Thyroid gland (tissue), 4 donors: ENCODE results near the gene EVA1C. TPM values are rescaled to one million over a fixed set of nuclear protein-coding genes. Genes with fewer than 3 reads are reported as not detected.

Experiments used
- DNase-seq, 2 donors: peaks; one replicate each; pipeline ENCODE4 v3.0.0-alpha.2; 2019
- H3K27ac ChIP-seq, 3 donors: fragments of 200-600 bp; sonication (generic); 1 replicate in 2 of 3; 2 replicates in 1 of 3; pipeline ENCODE4 v1.5.1; 2016 to 2019; ENCODE audit warnings: mild to moderate bottlenecking in 1 of 3, moderate library complexity in 1 of 3
- H3K27me3 ChIP-seq: fragments of 200-600 bp; sonication (generic); one replicate; pipeline ENCODE4 v1.5.1; 2019
- H3K36me3 ChIP-seq, 2 donors: fragments of 200-600 bp; sonication (generic); one replicate each; pipeline ENCODE4 v1.5.1; 2016 to 2019
- H3K4me1 ChIP-seq, 2 donors: fragments of 200-600 bp; sonication (generic); one replicate each; pipeline ENCODE4 v1.5.1; 2017 to 2019
- H3K4me3 ChIP-seq, 3 donors: fragments of 200-600 bp; sonication (generic); replicated peaks in 1 of 3; 1 replicate in 2 of 3; 2 replicates in 1 of 3; pipeline ENCODE4 v1.5.1; 2016; ENCODE audit warnings: mild to moderate bottlenecking in 1 of 3
- H3K9me3 ChIP-seq: fragments of 200-600 bp; sonication (generic); one replicate; pipeline ENCODE4 v1.5.1; 2017
- POLR2A ChIP-seq, 2 donors: fragments of 450-650 bp; IDR thresholded peaks; one replicate each; pipeline ENCODE4 v1.6.1; 2017; ENCODE audit warnings: antibody characterized with exemption in 2 of 2, mild to moderate bottlenecking in 2 of 2, moderate library complexity in 1 of 2
- WGBS, 2 donors: methylation state at CpG; one replicate each; pipeline ENCODE4 v1.1.5; 2017; 5-methylcytosine and 5-hydroxymethylcytosine counted together
- intact Hi-C: fragments of 100-400 bp; cut with DNase I; formaldehyde crosslinking; loops from one replicate; pipeline ENCODE4 v1.15.1; 2023
- total RNA-seq, 4 donors: library from RNA; depleted of rRNA; stranded (reverse); fragments of >200 nt; gene quantifications; one replicate each; pipeline ENCODE4 v1.2.3, GENCODE V29; 2016
- TF ChIP-seq, protein P1 (sequence below), 6 experiments: fragments of 200-600 bp in 3 of 6; fragments of 450-650 bp in 3 of 6; sonication (generic) in 3 of 6; IDR thresholded peaks; one replicate each; pipeline ENCODE4 v1.5.1; 2016 to 2019; ENCODE audit warnings: antibody characterized with exemption in 6 of 6, mild to moderate bottlenecking in 2 of 6, inconsistent platforms in 1 of 6, moderate library complexity in 1 of 6

The EVA1C gene
- total RNA-seq, 4 donors from 2014 or later, result 25.4 to 44.6 (median 35.2) TPM

DNA sequence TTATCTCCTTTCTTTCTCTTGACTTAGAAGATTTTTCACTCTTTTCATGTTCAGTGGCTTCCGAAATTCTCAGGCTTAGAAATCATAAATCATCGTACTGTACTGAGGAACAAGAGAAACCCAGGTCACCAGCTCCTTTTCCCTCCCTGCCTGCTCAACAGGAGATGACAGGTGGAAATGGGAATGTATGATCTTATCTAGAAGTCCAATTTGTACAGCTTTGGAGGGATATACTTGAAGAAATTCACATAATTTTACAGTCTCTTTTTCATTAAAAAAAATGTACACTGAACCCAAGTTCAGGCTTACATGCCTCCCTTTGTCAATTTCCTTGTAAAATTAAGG lies 11.7 kb downstream of the EVA1C start:
- Histone ChIP-seq H3K27ac (no peak overlapping the region), H3K9me3 (no peaks in the 10 kb centered on the region), H3K36me3 (no peaks in the 10 kb centered on the region), H3K4me1 (peaks cover 5 to 24% of the 10 kb centered on the region in 2 donors), H3K4me3 (no peak overlapping the region), H3K27me3 (no peaks in the 10 kb centered on the region)
- TF ChIP-seq, protein P1, sequence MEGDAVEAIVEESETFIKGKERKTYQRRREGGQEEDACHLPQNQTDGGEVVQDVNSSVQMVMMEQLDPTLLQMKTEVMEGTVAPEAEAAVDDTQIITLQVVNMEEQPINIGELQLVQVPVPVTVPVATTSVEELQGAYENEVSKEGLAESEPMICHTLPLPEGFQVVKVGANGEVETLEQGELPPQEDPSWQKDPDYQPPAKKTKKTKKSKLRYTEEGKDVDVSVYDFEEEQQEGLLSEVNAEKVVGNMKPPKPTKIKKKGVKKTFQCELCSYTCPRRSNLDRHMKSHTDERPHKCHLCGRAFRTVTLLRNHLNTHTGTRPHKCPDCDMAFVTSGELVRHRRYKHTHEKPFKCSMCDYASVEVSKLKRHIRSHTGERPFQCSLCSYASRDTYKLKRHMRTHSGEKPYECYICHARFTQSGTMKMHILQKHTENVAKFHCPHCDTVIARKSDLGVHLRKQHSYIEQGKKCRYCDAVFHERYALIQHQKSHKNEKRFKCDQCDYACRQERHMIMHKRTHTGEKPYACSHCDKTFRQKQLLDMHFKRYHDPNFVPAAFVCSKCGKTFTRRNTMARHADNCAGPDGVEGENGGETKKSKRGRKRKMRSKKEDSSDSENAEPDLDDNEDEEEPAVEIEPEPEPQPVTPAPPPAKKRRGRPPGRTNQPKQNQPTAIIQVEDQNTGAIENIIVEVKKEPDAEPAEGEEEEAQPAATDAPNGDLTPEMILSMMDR (IDR thresholded peaks at IDR 0.05), result no peak
- no peak for TF ChIP-seq POLR2A (IDR thresholded peaks at IDR 0.05)
- DNase-seq, result no peak
- intact Hi-C loops, result no loop called here
- WGBS, 2 donors, result 67 to 96% methylated on average over 2 of the region's 2 CpGs

DNA sequence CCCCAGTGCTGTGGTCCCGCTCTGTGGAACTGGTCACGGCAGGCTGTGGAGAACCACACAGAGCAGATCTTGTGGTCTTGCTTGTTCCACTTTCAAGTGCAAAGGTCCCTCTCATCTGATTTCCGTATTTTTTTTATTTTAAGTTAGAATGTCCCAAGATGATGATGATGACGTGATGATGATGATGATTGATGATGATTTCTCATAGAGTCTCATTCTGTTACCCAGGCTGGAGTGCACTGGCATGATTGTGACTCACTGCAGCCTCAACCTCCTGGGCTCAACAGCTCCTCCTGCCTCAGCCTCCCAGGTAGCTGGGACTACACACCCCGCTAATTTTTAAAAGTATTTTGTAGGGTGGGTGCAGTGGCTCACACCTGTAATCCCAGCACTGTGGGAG lies 12.2 kb downstream of the EVA1C start:
- Histone ChIP-seq H3K9me3 (no peaks in the 10 kb centered on the region), H3K36me3 (no peaks in the 10 kb centered on the region), H3K4me1 (peaks cover 5 to 24% of the 10 kb centered on the region in 2 donors), H3K27me3 (no peaks in the 10 kb centered on the region), H3K27ac (no peak overlapping the region), H3K4me3 (no peak overlapping the region)
- TF ChIP-seq, protein P1 (IDR thresholded peaks at IDR 0.05), result no peak
- TF ChIP-seq POLR2A (IDR thresholded peaks at IDR 0.05), result no peak
- WGBS, 2 donors, result 90 to 94% methylated on average over 5 of the region's 5 CpGs
- intact Hi-C loops, result no loop called here
- DNase-seq, result no peak

DNA sequence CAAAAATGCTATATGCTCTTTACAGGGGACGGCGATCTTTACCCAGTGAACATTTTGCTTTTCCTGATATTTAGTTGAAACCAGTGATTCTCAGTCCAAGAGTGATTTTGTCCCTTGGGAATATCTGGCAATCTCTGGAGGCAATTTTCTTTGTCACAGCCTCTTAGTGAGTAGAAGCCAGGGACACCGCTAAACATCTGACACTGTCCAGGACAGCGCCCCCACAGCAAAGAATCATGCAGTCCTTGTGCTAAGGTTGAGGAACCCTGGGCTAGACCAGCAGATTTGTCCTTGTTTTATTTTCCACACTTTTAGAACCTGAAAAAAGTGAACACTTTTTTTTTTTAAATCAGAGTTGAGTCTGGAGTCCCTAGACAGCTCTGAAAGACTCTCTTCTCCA lies 13.1 kb downstream of the EVA1C start:
- Histone ChIP-seq H3K9me3 (no peaks in the 10 kb centered on the region), H3K27ac (no peak overlapping the region), H3K36me3 (no peaks in the 10 kb centered on the region), H3K27me3 (no peaks in the 10 kb centered on the region), H3K4me1 (peaks cover 5 to 24% of the 10 kb centered on the region in 2 donors), H3K4me3 (no peak overlapping the region)
- 93 to 95% methylated on average over 4 of the region's 4 CpGs for whole genome bisulfite sequencing, 2 donors
- TF ChIP-seq POLR2A (IDR thresholded peaks at IDR 0.05), result no peak
- TF ChIP-seq, protein P1 (IDR thresholded peaks at IDR 0.05), result no peak
- no peak for DNase-seq
- intact Hi-C loops, result no loop called here

DNA sequence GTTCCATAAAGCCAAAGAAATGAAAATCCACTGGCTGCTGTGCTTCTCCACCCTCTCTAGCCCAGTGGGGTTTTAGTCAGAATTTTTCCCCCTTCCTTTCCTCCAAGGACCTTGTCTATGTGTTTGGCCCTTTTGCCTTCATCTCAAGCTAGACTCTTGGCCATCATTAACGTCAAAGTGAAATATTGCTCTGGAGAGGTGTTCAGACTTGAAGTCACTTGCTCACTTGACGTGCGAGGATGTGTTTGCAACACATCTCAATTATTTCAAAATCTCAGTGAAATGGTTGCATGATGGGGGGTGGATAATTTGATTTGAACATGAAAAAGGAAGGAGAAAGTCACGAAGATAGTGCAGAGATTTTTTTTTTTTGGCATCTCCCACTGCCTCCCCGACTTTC lies 13.6 kb downstream of the EVA1C start:
- TF ChIP-seq, protein P1 (IDR thresholded peaks at IDR 0.05), result no peak
- TF ChIP-seq POLR2A (IDR thresholded peaks at IDR 0.05), result no peak
- 91 to 93% methylated on average over 5 of the region's 5 CpGs for WGBS, 2 donors
- intact Hi-C loops, result no loop called here
- Histone ChIP-seq H3K9me3 (no peaks in the 10 kb centered on the region), H3K36me3 (no peaks in the 10 kb centered on the region), H3K4me3 (no peak overlapping the region), H3K27ac (no peak overlapping the region), H3K4me1 (peaks cover 5 to 24% of the 10 kb centered on the region in 2 donors), H3K27me3 (no peaks in the 10 kb centered on the region)
- DNase-seq, result no peak

DNA sequence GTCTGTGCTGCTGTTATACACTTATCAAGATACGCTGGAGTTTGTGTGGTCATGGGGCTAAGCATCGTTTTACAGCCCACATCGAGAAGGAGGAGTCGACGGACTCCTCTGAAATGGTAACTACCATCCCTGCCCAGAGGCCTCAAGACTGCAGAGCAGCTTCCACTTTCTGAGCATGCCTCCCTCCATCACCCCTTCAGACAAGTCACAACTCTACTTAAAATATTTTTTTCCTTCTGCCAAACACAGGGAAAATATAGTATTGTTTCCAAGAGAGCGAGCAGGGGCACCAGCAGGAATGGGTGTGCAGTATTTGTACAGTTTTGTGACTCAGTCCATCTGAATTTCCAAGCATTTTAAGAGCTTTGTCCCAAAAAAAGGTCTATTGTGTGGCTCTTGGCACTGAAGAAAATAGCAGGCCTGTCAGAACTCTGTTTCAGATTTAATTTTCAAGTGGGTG lies 14.1 kb downstream of the EVA1C start:
- no peak for TF ChIP-seq POLR2A (IDR thresholded peaks at IDR 0.05)
- TF ChIP-seq, protein P1 (IDR thresholded peaks at IDR 0.05), result no peak
- no peak for DNase-seq
- no peaks in the 10 kb centered on the region for H3K9me3 ChIP-seq
- no peak overlapping the region for H3K4me3 ChIP-seq
- intact Hi-C loops, result no loop called here
- no peaks in the 10 kb centered on the region for H3K27me3 ChIP-seq
- no peaks in the 10 kb centered on the region for H3K36me3 ChIP-seq
- peaks cover 5 to 24% of the 10 kb centered on the region in 2 donors for H3K4me1 ChIP-seq
- H3K27ac ChIP-seq, result peak overlapping the region in 1 of 3 donors; percentile 22
- 75 to 77% methylated on average over 6 of the region's 6 CpGs for WGBS, 2 donors
